ENCODE results near the gene CALR3.
"Not testable (repeated sequence)": the region's sequence is repeated elsewhere in the genome, so short reads cannot be mapped to it uniquely, and the experiment has no call there.

CALR3 gene

GRCh38 chr19:16496613-16496983 is 631 bp upstream of the CALR3 start:
- DNase-seq (ENCODE audit: low read depth): no peak

DNA sequence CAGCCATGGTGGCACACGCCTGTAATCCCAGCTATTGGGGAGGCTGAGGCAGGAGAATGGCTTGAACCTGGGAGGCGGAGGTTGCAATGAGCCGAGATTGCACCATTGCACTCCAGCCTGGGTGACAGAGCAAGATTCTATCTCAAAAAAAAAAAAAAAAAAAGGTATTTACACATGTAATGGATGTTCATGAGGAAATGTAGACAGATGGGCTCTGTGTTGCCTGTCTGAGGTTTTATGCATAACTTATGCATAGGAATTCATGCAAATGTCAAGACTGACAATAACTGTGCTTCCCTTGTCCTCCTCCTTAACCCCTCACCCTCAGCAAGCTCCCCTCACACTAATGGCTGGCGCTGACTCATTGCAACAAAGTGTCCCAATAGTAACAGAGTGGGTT is 9.5 kb downstream of the CALR3 start:
- not testable (repeated sequence) for DNase-seq (ENCODE audit: low read depth)

GRCh38 chr19:16482745-16483144 is 13.2 kb downstream of the CALR3 start:
- no peak for DNase-seq (ENCODE audit: low read depth)

GRCh38 chr19:16477311-16477710 is 18.7 kb downstream of the CALR3 start:
- DNase-seq (ENCODE audit: low read depth): no peak

- no peak for DNase-seq (ENCODE audit: low read depth)
Measured at GRCh38 chr19:16476401-16476800, 19.6 kb downstream of the CALR3 start.

GRCh38 chr19:16473875-16474392 is 22.0 kb downstream of the CALR3 start:
- DNase-seq (ENCODE audit: low read depth): no peak

- DNase-seq (ENCODE audit: low read depth): no peak
Measured at GRCh38 chr19:16472992-16473391, 23.0 kb downstream of the CALR3 start.

DNA sequence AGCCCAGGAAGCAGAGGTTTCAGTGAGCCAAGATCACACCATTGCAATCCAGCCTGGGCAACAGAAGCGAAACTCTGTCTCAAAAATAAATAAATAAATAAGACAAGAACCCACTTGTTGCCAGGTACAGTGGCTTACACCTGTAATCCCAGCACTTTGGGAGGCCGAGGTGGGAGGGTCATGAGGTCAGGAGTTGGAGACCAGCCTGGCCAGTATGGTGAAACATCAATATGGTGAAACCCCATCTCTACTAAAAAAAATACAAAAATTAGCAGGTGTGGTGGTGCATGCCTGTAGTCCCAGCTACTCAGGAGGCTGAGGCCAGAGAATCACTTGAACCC is 23.4 kb downstream of the CALR3 start:
- not testable (repeated sequence) for DNase-seq (ENCODE audit: low read depth)

- DNase-seq (ENCODE audit: low read depth): no peak
Measured at GRCh38 chr19:16470911-16471811, 24.8 kb downstream of the CALR3 start.

DNA sequence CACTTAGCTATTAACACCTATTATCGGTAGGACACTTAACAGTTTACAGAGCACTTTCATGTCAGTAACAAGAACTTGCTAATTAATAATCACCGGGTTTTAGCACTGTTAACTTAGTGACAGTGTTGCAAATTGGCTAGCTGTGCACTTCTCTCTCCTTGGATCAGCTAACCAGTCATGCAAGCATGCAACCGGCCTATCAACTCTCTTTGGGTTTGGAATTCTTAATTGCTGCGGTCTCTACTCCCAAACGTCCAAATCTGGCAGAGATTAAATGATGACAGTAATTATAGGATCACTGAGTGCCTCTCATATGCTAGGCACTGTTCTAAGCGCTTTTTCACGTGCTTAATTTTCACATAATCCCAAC is 25.4 kb downstream of the CALR3 start:
- DNase-seq (ENCODE audit: low read depth): no peak

DNA sequence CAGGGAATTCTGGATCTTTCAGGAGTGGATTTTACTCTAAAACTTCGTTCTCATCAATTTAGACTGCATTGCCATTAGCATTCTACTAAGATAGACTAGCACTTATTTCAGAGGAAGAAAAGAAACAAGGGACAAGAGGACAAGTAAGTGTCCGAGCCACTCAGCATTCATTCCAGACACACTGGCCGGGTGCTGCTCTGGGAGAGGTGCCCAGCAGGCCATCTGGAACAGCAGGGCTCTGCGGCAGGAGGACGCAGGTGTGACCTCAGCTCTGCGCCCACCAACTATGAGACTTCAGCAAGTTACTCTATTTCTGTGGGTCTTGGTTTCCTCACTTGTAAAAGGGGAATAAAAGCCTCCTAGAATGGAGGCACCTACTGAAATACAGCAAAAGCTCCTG is 28.4 kb downstream of the CALR3 start:
- no peak for DNase-seq (ENCODE audit: low read depth)

GRCh38 chr19:16466802-16467427 is 29.1 kb downstream of the CALR3 start:
- DNase-seq (ENCODE audit: low read depth): not testable (repeated sequence)

GRCh38 chr19:16465239-16465638 is 30.7 kb downstream of the CALR3 start:
- DNase-seq (ENCODE audit: low read depth): no peak

DNA sequence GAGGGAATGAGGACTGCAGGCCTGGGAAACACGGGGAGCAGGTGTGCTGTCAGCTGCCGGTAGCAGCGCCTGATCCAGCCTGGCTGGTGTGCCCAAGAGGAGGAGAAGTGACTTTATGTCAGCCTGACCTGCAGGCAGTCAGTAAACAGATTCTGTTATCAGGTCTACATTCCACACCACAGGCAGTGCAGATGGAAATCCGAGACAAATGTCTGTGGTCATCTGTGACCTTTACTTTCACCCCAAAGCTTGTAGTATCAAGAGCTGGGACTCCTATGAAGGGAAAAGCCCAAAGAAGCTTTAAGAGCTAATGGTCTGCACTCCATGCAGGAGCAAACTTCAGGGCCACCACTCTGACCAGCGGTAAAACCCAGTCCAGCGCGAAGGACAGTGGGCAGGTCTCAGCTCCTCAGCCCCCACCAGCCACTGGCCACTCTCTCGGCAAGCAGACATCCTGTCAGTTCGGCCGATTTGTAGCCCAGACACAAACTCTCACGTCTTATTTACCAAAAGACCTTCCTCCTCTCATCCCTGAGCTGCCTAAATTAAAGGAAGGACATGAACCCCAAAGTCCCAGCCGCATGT is 31.9 kb downstream of the CALR3 start:
- no peak for DNase-seq (ENCODE audit: low read depth)

DNA sequence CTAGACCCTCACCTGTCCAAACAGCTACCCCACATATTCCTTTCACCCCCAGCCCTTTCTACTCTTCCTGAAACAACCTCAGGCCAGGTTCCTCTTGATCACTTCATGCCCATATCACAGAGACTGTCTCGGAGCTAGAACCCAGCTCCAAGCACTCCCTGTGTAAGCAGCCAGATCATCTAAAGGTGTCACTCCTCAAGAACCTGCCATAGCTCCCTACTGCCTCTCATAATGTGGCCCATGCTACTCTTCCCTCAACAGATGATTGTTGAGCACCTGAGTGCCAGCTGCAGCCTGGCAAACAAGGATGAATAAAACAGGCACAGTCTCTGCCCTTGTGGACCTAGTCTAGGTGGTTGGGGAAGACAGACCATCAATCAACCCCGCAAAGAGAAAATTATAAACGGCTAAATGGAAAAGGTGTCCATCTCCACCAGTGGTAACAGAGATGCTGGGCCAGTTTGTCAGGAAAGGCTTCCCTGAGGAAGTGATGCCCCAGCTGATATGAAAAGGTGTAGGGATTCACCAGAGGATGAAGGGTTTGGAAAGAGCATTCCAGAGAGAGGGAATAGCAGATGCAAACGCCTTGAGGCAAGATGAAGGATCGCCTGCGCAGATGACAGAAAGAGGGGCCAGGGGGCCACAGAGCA is 32.5 kb downstream of the CALR3 start:
- no peak for DNase-seq (ENCODE audit: low read depth)

GRCh38 chr19:16462757-16463250 is 33.2 kb downstream of the CALR3 start:
- no peak for DNase-seq (ENCODE audit: low read depth)

DNA sequence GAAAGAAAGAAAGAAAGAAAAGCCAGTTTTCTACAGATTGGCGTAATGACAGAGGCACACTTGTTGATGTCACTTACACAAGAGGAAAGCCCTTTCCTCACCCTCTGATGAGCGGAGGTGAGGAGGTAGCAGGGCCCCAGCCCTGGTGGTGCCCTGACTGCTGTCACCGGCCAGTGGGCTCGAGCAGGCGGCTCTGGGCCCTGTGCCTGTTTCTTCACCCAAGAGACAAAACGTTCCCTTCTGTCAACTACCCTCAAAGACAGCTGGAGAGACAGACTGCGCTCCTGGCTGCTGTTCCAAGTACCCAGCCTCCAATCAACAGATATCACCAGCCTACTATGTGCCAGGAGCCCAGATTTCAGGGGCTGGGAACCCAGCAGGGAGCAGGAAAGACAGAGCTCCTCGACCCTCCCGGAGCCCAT is 34.3 kb downstream of the CALR3 start:
- no peak for DNase-seq (ENCODE audit: low read depth)

- no peak for DNase-seq (ENCODE audit: low read depth)
Measured at GRCh38 chr19:16460454-16460853, 35.5 kb downstream of the CALR3 start.

- no peak for DNase-seq (ENCODE audit: low read depth)
Measured at GRCh38 chr19:16459680-16460079, 36.3 kb downstream of the CALR3 start.

DNA sequence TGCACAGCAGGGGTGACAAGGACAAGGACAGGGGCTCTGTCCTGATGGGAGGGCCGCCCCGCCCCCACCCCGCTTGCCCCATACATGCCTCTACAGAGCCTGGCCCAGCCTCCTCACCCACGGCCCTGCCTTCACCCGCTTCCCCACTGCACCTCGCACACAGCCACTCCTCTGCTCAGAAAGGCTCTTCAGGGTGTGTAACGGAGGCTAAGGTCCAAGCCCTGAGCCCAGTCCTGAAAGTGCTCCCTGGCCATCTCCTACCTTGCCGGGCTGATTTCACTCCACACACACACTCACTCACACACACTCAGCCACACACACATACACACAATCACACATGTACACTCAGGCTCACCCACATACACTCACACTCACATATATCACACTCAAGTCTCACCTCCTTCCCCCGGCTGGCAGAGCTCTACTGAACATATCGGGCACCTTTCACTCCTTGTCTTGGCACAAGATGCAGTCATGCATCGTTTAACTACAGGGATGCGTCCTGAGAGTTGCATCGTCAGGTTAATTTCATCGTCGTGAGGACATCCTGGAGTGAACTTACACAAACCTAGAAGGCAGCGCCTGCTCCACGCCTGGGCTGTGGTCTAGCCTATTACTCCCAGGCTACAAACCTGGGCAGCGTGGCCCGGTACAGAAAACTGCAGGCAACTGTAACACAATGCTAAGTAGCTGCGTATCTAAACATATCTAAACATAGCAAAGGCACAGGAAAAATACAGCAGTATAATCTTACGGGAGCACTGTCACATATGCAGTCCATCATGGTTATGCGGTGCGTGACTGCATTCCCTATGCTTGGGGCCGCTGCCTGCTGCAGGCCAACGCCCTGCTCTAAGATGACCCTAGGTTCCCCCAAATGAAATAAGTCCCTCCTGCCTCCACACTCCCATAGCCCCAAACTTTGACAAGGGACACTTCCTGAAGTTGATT is 37.3 kb downstream of the CALR3 start:
- DNase-seq (ENCODE audit: low read depth): no peak

DNA sequence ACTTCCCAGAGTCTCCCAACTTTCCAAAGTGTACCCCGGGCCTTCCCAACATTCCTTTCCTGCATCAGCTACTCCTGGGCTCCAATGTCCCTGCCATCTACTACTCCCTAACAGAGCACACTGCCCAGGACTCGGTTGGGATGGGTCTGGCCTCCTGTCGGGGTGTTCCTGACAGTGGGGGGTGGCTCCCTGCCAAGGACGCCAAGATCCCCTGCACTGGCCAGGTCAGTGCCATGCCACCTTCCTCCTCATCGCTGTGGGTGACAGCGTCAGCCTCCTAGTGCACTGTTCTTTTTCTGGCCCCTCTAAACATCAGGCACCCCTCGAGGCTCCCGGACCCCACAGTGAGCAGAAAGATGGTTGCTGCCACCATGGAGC is 38.0 kb downstream of the CALR3 start:
- DNase-seq (ENCODE audit: low read depth): no peak

All from activated T-cell treated with anti-CD3 and anti-CD28 coated beads for 1 hour (primary cell).